ENCODE measurements around the gene BTBD10. TPM values are rescaled to one million over a fixed set of nuclear protein-coding genes. Genes with fewer than 3 reads are reported as not detected.

The BTBD10 gene
- total RNA-seq, 4 donors from 2014 or later, result 22.3 to 29.1 (median 25.7) TPM

- Histone ChIP-seq H3K4me3 (no peak overlapping the region), H3K9me3 (no peaks in the 10 kb centered on the region), H3K4me1 (peaks cover 10% of the 10 kb centered on the region), H3K27me3 (no peaks in the 10 kb centered on the region), H3K36me3 (peaks cover 14% of the 10 kb centered on the region), H3K27ac (no peak overlapping the region)
- DNase-seq (ENCODE audit: low spot score in 2 of 2), result no peak
- TF ChIP-seq CTCF (IDR thresholded peaks at IDR 0.05) (no peak), POLR2AphosphoS5 (IDR thresholded peaks at IDR 0.05) (no peak), POLR2A (IDR thresholded peaks at IDR 0.05) (no peak), EP300 (IDR thresholded peaks at IDR 0.05) (no peak)
- 63% methylated on average over 7 of the region's 7 CpGs for WGBS
These were observed 115.1 kb downstream of the BTBD10 start for GRCh38 chr11:13347901-13348300.

- Histone ChIP-seq H3K9me3 (no peaks in the 10 kb centered on the region), H3K27ac (no peak overlapping the region), H3K4me3 (no peak overlapping the region), H3K4me1 (peaks cover 10% of the 10 kb centered on the region), H3K36me3 (peaks cover 6% of the 10 kb centered on the region), H3K27me3 (no peaks in the 10 kb centered on the region)
- TF ChIP-seq POLR2AphosphoS5 (IDR thresholded peaks at IDR 0.05), result no peak
- no peak for TF ChIP-seq CTCF (IDR thresholded peaks at IDR 0.05)
- TF ChIP-seq EP300 (IDR thresholded peaks at IDR 0.05), result no peak
- TF ChIP-seq POLR2A (IDR thresholded peaks at IDR 0.05), result no peak
- 89% methylated on average over 5 of the region's 5 CpGs for WGBS
- no peak for DNase-seq (ENCODE audit: low spot score in 2 of 2)
These were observed 116.6 kb downstream of the BTBD10 start for GRCh38 chr11:13346470-13346869.

- Histone ChIP-seq H3K4me3 (no peak overlapping the region), H3K27ac (no peak overlapping the region), H3K4me1 (peaks cover 10% of the 10 kb centered on the region), H3K36me3 (peaks cover 1% of the 10 kb centered on the region), H3K27me3 (no peaks in the 10 kb centered on the region), H3K9me3 (no peaks in the 10 kb centered on the region)
- DNase-seq (ENCODE audit: low spot score in 2 of 2), result no peak
- 83% methylated on average over 1 of the region's 1 CpG for WGBS
- no peak for TF ChIP-seq POLR2A (IDR thresholded peaks at IDR 0.05)
- TF ChIP-seq POLR2AphosphoS5 (IDR thresholded peaks at IDR 0.05), result no peak
- TF ChIP-seq CTCF (IDR thresholded peaks at IDR 0.05), result no peak
- no peak for TF ChIP-seq EP300 (IDR thresholded peaks at IDR 0.05)
These were observed 118.2 kb downstream of the BTBD10 start for GRCh38 chr11:13344818-13345217.

GRCh38 chr11:13343931-13344717 is 118.9 kb downstream of the BTBD10 start:
- TF ChIP-seq POLR2A (IDR thresholded peaks at IDR 0.05) (no peak), CTCF (IDR thresholded peaks at IDR 0.05) (peak; percentile 63 to 76)
- DNase-seq (ENCODE audit: low spot score in 2 of 2), result peak in 1 of 2 donors; percentile 69

GRCh38 chr11:13343067-13343466 is 120.0 kb downstream of the BTBD10 start:
- TF ChIP-seq CTCF (IDR thresholded peaks at IDR 0.05), result no peak
- no peak for TF ChIP-seq EP300 (IDR thresholded peaks at IDR 0.05)
- TF ChIP-seq POLR2A (IDR thresholded peaks at IDR 0.05), result no peak
- no peak for TF ChIP-seq POLR2AphosphoS5 (IDR thresholded peaks at IDR 0.05)
- Histone ChIP-seq H3K4me3 (no peak overlapping the region), H3K9me3 (no peaks in the 10 kb centered on the region), H3K36me3 (no peaks in the 10 kb centered on the region), H3K27me3 (no peaks in the 10 kb centered on the region), H3K27ac (no peak overlapping the region), H3K4me1 (peaks cover 20% of the 10 kb centered on the region)
- peak in 1 of 2 donors; percentile 15 for DNase-seq (ENCODE audit: low spot score in 2 of 2)
- WGBS, result 87% methylated on average over 4 of the region's 4 CpGs

More at GRCh38 chr11:13343931-13344717, 118.9 kb downstream of the BTBD10 start:
- H3K9me3 ChIP-seq, result no peaks in the 10 kb centered on the region
- no peaks in the 10 kb centered on the region for H3K36me3 ChIP-seq
- no peaks in the 10 kb centered on the region for H3K27me3 ChIP-seq
- peaks cover 14% of the 10 kb centered on the region for H3K4me1 ChIP-seq
- WGBS, result 67% methylated on average over 9 of the region's 10 CpGs
- H3K4me3 ChIP-seq, result no peak overlapping the region
- H3K27ac ChIP-seq, result no peak overlapping the region

All from suprapubic skin (tissue), 4 donors.